Upper lobe of left lung (tissue), 4 donors: ENCODE measurements around the gene BMPR1B.

ENCODE experiments used
- EP300 ChIP-seq, 4 donors: sonication (generic); formaldehyde crosslinking; IDR thresholded peaks; one replicate each; pipeline ENCODE4 v1.5.1; 2017; ENCODE audit warnings: antibody characterized with exemption in 4 of 4, control low read depth in 2 of 4
- POLR2AphosphoS5 ChIP-seq, 2 donors: sonication (generic); formaldehyde crosslinking; IDR thresholded peaks; one replicate each; pipeline ENCODE4 v1.5.1; 2017; ENCODE audit warnings: antibody characterized with exemption in 2 of 2
- TF ChIP-seq, protein P1 (sequence below), 6 experiments: fragments of 450-650 bp in 4 of 6; fragments of 200-600 bp in 2 of 6; sonication (generic) in 2 of 6; IDR thresholded peaks; one replicate each; pipeline ENCODE4 v1.5.1; 2016 to 2019; ENCODE audit warnings: antibody characterized with exemption in 6 of 6

DNA sequence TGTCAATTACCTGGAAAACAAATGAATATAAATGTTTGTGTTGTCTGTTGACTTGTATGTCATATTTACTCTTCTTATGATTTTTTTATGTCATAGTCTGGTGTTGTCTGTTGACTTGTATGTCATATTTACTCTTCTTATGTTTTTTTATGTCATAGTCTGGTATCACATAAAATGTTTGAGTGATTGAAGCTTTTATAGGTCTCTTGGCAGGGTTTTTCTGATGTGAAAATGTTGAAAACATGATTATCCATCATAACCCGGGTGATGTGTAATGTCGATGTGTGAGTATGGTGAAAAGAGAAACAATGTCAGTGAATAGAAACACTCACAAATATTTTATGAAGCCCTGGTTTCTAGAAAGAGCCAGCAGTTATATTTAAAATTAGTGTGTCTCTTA, 335.7 kb downstream of the BMPR1B start:
- TF ChIP-seq EP300 (IDR thresholded peaks at IDR 0.05): no peak
- TF ChIP-seq POLR2AphosphoS5 (IDR thresholded peaks at IDR 0.05): no peak
- TF ChIP-seq, protein P1, sequence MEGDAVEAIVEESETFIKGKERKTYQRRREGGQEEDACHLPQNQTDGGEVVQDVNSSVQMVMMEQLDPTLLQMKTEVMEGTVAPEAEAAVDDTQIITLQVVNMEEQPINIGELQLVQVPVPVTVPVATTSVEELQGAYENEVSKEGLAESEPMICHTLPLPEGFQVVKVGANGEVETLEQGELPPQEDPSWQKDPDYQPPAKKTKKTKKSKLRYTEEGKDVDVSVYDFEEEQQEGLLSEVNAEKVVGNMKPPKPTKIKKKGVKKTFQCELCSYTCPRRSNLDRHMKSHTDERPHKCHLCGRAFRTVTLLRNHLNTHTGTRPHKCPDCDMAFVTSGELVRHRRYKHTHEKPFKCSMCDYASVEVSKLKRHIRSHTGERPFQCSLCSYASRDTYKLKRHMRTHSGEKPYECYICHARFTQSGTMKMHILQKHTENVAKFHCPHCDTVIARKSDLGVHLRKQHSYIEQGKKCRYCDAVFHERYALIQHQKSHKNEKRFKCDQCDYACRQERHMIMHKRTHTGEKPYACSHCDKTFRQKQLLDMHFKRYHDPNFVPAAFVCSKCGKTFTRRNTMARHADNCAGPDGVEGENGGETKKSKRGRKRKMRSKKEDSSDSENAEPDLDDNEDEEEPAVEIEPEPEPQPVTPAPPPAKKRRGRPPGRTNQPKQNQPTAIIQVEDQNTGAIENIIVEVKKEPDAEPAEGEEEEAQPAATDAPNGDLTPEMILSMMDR (IDR thresholded peaks at IDR 0.05): no peak
